Measurements from ENCODE around the gene ZBTB49.

The ZBTB49 gene

DNA sequence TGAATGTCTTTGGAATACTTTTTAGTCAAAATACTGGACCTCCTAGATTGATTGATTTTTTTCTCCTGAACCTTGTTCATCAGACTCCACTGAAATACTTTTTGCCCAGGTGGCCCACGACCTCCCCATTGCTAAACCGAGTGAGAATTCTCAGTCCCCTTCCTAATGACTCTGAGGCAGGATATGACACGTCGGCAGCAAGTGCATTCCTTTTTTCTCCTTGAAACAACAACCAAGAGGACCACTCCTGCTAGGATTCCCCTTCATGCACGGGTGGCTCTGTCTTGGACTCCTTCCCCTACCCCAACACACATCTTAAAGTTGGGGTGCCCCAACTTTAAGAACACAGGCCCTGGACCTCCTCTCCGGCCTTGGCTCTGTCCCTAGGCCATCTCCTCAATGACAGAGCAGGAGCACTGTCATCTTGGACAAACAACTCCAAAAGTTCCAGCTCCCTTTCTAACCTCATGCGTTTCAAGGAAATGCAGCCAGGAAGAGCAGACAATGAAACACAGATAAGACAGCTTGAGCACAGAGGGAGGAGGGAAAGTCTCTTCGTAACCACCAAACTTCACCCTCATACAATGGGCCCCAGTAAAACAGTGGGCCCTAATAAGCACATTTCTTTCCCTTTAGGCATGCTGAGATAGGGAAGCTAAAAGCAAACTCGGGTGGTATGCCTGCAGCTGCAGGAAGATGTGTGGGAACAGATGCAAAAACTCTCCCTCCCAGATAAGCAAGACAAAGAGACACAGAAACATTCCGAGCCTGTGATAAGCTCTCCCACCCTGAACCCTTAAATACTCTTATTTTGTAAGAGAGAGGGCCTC lies 33.9 kb downstream of the ZBTB49 start:
- no peak overlapping the region for H3K4me3 ChIP-seq (ENCODE audit: low read length)
- TF ChIP-seq CTCF (conservative IDR thresholded peaks at IDR 0.05; ENCODE audit: low read depth, low read length): no peak
- DNase-seq (ENCODE audit: low read depth): no peak

- no peak for TF ChIP-seq CTCF (conservative IDR thresholded peaks at IDR 0.05; ENCODE audit: low read depth, low read length)
- no peak for DNase-seq (ENCODE audit: low read depth)
- H3K4me3 ChIP-seq (ENCODE audit: low read length): no peak overlapping the region
Observed at GRCh38 chr4:4325321-4325720, 35.3 kb downstream of the ZBTB49 start.

- H3K4me3 ChIP-seq (ENCODE audit: low read length): no peak overlapping the region
- TF ChIP-seq CTCF (conservative IDR thresholded peaks at IDR 0.05; ENCODE audit: low read depth, low read length): no peak
- DNase-seq (ENCODE audit: low read depth): no peak
Observed at GRCh38 chr4:4326166-4326565, 36.1 kb downstream of the ZBTB49 start.

GRCh38 chr4:4327652-4328121 lies 37.6 kb downstream of the ZBTB49 start:
- no peak for DNase-seq (ENCODE audit: low read depth)
- no peak overlapping the region for H3K4me3 ChIP-seq (ENCODE audit: low read length)

DNA sequence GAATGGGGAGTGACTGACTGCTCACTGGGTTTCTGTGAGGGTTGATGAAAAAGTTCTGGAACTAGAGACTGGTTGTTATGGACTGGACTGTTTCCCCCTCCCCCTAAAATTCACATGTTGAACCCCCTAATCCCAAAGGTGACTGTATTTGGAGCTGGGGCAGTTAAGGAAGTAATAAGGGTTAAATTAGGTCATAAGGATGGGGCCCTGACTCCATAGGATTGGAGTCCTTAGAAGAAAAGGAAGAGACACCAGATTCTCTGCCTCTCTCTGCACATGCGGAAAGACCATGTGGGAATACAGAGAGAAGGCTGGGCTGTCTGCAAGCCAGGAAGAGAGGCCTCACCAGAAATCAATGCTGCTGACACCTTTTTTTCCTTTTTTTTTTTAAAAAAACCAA lies 38.2 kb downstream of the ZBTB49 start:
- no peak for TF ChIP-seq CTCF (conservative IDR thresholded peaks at IDR 0.05; ENCODE audit: low read depth, low read length)
- no peak for DNase-seq (ENCODE audit: low read depth)
- H3K4me3 ChIP-seq (ENCODE audit: low read length): no peak overlapping the region

More at GRCh38 chr4:4327652-4328121, 37.6 kb downstream of the ZBTB49 start:
- TF ChIP-seq CTCF (conservative IDR thresholded peaks at IDR 0.05; ENCODE audit: low read depth, low read length): peak; percentile 63

GRCh38 chr4:4328840-4329239 lies 38.8 kb downstream of the ZBTB49 start:
- no peak for TF ChIP-seq CTCF (conservative IDR thresholded peaks at IDR 0.05; ENCODE audit: low read depth, low read length)
- H3K4me3 ChIP-seq (ENCODE audit: low read length): no peak overlapping the region
- DNase-seq (ENCODE audit: low read depth): no peak

DNA sequence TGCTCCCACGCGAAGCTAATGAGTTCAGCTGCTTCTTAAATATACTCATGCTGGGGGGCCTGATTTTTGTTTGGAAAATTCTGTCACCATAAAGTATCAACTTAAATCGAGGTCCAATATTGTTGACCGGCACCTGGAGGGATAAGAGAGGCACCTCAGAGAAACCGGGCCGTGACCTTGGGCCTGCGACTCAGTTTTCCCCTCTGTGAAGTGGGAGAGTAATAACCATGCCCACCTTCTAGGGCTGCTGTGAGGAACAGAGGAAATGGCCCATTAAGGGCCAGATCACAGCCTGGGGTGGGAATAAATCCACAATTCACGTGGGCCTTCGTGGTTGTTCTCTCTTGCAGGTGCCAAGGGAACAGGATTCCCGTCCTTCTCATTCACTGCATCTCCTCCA lies 39.4 kb downstream of the ZBTB49 start:
- DNase-seq (ENCODE audit: low read depth): no peak
- TF ChIP-seq CTCF (conservative IDR thresholded peaks at IDR 0.05; ENCODE audit: low read depth, low read length): no peak

More for the DNA sequence above, 39.4 kb downstream of the ZBTB49 start:
- H3K4me3 ChIP-seq (ENCODE audit: low read length): no peak overlapping the region

Data from retinal pigment epithelial cell (primary cell).